PC-9 (cell line): ENCODE measurements around the gene ITGAD. TPM values are rescaled to one million over a fixed set of nuclear protein-coding genes. Genes with fewer than 3 reads are reported as not detected.

Experiments
- BruUV-seq: library from RNA; stranded (reverse); fragments of 400-500 nt; replicated peaks from 2 replicates; lab custom pipeline; 2021; lab: Mats Ljungman, UMichigan
- CTCF ChIA-PET: fragments of 300-600 bp; sonication (Branson Sonifier 250); formaldehyde crosslinking; loops from one replicate; lab custom pipeline; 2022; ENCODE audit warnings: antibody characterized with exemption; lab: Charles Lee
- POLR2A ChIA-PET: fragments of 300-600 bp; sonication (Branson Sonifier 250); formaldehyde crosslinking; loops from one replicate; lab custom pipeline; 2022; ENCODE audit warnings: antibody characterized with exemption; ENCODE audit not compliant: unreplicated experiment; lab: Charles Lee
- DNase-seq, 2 experiments: peaks; one replicate each; pipeline versions ENCODE4 v3.0.0 to v3.0.0-alpha.2; 2015 to 2022; ENCODE audit warnings: mixed read lengths in 1 of 2
- H2AFZ ChIP-seq: fragments of 200-600 bp; sonication (generic); 2 replicates; pipeline ENCODE4 v1.8.1; 2017; ENCODE audit warnings: antibody characterized with exemption
- H3F3A ChIP-seq: fragments of 200-600 bp; sonication (generic); 2 replicates; pipeline ENCODE4 v1.8.1; 2017; ENCODE audit warnings: antibody characterized with exemption, mild to moderate bottlenecking, low read depth; ENCODE audit not compliant: insufficient read depth
- H3K27ac ChIP-seq: fragments of 200-600 bp; sonication (generic); 2 replicates; pipeline ENCODE4 v1.6.1; 2016; ENCODE audit warnings: mixed run types
- H3K27me3 ChIP-seq: fragments of 200-600 bp; sonication (generic); 2 replicates; pipeline ENCODE4 v1.6.1; 2016; ENCODE audit warnings: low read depth, mixed run types; ENCODE audit not compliant: insufficient read depth
- H3K36me3 ChIP-seq: fragments of 200-600 bp; sonication (generic); 2 replicates; pipeline ENCODE4 v1.6.1; 2016; ENCODE audit warnings: low read depth, mixed run types
- H3K4me1 ChIP-seq: fragments of 200-600 bp; sonication (generic); replicated peaks from 2 replicates; pipeline ENCODE4 v1.6.1; 2016; ENCODE audit warnings: mixed run types; ENCODE audit not compliant: insufficient read depth
- H3K4me2 ChIP-seq: fragments of 200-600 bp; sonication (generic); 2 replicates; pipeline ENCODE4 v1.6.1; 2017; ENCODE audit warnings: mixed run types
- H3K4me3 ChIP-seq: fragments of 200-600 bp; sonication (generic); 2 replicates; pipeline ENCODE4 v1.6.1; 2016; ENCODE audit warnings: mixed run types
- H3K79me2 ChIP-seq: fragments of 200-600 bp; sonication (generic); 2 replicates; pipeline ENCODE4 v1.6.1; 2017; ENCODE audit warnings: low read depth, mixed run types
- H3K9me2 ChIP-seq: fragments of 200-600 bp; sonication (generic); 2 replicates; pipeline ENCODE4 v1.8.1; 2017; ENCODE audit warnings: mild to moderate bottlenecking; ENCODE audit not compliant: insufficient read depth
- H3K9me3 ChIP-seq: fragments of 200-600 bp; sonication (generic); 2 replicates; pipeline ENCODE4 v1.8.1; 2016; ENCODE audit warnings: low read depth; ENCODE audit not compliant: insufficient read depth
- H4K20me1 ChIP-seq: fragments of 200-600 bp; sonication (generic); 2 replicates; pipeline ENCODE4 v1.8.1; 2017; ENCODE audit not compliant: insufficient read depth
- CTCF ChIP-seq: fragments of 200-600 bp; sonication (generic); conservative IDR thresholded peaks from 2 replicates; pipeline ENCODE4 v1.6.1; 2017; ENCODE audit warnings: mixed run types, antibody characterized with exemption, mild to moderate bottlenecking, moderate library complexity
- EZH2 ChIP-seq: fragments of 200-600 bp; sonication (generic); IDR thresholded peaks from 2 replicates; pipeline ENCODE4 v1.8.0; 2017; ENCODE audit warnings: antibody characterized with exemption, low read depth
- intact Hi-C: fragments of 100-400 bp; cut with micrococcal nuclease; formaldehyde crosslinking; loops from one replicate; pipeline ENCODE4 v1.10.0; 2022; ENCODE audit not compliant: unreplicated experiment
- total RNA-seq: library from RNA; stranded (reverse); gene quantifications from 2 replicates; pipeline ENCODE4 v1.2.3, GENCODE V29; 2021

Gene ITGAD
- total RNA-seq, 1 experiment from 2014 or later, result not detected

- no peak overlapping the region for H3K4me2 ChIP-seq
- no peaks in the 10 kb centered on the region for H3K36me3 ChIP-seq
- CTCF ChIA-PET, result no interaction called here
- H3F3A ChIP-seq, result no peaks in the 10 kb centered on the region
- TF ChIP-seq CTCF, result no peak
- TF ChIP-seq EZH2, result no peak
- no peak overlapping the region for H3K4me3 ChIP-seq
- H3K27ac ChIP-seq, result no peak overlapping the region
- H3K27me3 ChIP-seq, result peaks cover 46% of the 10 kb centered on the region
- DNase-seq, result no peak
- no TSS peak for BruUV-seq
- no peak overlapping the region for H2AFZ ChIP-seq
- POLR2A ChIA-PET, result no interaction called here
- H4K20me1 ChIP-seq, result no peaks in the 10 kb centered on the region
- no peaks in the 10 kb centered on the region for H3K4me1 ChIP-seq
- H3K9me3 ChIP-seq, result no peaks in the 10 kb centered on the region
- H3K79me2 ChIP-seq, result no peaks in the 10 kb centered on the region
- intact Hi-C loops, result no loop called here
- no peaks in the 10 kb centered on the region for H3K9me2 ChIP-seq
Observed at GRCh38 chr16:31348579-31348978, 44.6 kb upstream of the ITGAD start.

DNA sequence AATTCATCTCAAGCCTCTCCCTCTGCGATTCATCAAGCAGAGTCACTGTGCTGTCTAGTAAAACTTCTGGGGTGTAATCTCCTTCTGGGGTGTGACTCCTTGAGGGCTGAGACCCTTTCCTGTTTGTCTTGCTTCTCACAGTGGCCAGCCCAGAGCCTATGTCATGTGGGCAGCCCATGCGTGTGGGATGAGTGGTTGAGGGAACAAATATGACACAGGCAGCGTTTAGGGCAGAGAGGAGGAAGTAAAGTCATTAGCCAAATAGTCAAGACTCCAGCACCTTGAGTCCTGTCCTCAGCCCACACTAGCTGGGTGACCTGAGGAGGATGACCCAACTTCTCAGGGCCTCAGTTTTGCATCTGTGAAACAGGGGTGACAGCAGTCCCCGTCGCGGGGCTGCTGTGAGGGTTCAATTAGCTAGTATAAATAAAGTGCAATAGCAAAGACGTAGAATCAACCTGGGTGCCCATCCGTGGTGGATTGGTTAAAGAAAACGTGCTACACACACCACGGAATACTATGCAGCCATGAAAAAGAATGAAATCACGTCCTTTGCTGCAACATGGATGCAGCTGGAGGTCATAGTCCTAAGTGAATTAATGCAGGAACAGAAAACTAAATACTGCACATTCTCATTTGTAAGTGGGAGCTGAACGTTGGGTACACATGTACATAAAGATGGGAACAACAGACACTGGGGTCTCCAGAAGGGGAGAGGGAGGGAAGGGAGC lies 42.7 kb upstream of the ITGAD start:
- BruUV-seq, result no TSS peak
- no peak for DNase-seq
- H3K4me2 ChIP-seq, result no peak overlapping the region
- CTCF ChIA-PET, result no interaction called here
- H3K4me3 ChIP-seq, result no peak overlapping the region
- H3K79me2 ChIP-seq, result no peaks in the 10 kb centered on the region
- no peaks in the 10 kb centered on the region for H3K36me3 ChIP-seq
- no peaks in the 10 kb centered on the region for H3K9me2 ChIP-seq
- 0 out of 2 replicates have a peak, but pooled peaks cover 5% of the 10 kb centered on the region for H3F3A ChIP-seq
- intact Hi-C loops, result no loop called here
- H3K4me1 ChIP-seq, result peaks cover 8% of the 10 kb centered on the region; the same call in 1 of the 2 replicates
- no peak overlapping the region for H3K27ac ChIP-seq
- H3K27me3 ChIP-seq, result peaks cover 32% of the 10 kb centered on the region
- H4K20me1 ChIP-seq, result no peaks in the 10 kb centered on the region
- TF ChIP-seq CTCF (no peak), EZH2 (no peak)
- POLR2A ChIA-PET, result no interaction called here
- no peaks in the 10 kb centered on the region for H3K9me3 ChIP-seq
- H2AFZ ChIP-seq, result no peak overlapping the region

DNA sequence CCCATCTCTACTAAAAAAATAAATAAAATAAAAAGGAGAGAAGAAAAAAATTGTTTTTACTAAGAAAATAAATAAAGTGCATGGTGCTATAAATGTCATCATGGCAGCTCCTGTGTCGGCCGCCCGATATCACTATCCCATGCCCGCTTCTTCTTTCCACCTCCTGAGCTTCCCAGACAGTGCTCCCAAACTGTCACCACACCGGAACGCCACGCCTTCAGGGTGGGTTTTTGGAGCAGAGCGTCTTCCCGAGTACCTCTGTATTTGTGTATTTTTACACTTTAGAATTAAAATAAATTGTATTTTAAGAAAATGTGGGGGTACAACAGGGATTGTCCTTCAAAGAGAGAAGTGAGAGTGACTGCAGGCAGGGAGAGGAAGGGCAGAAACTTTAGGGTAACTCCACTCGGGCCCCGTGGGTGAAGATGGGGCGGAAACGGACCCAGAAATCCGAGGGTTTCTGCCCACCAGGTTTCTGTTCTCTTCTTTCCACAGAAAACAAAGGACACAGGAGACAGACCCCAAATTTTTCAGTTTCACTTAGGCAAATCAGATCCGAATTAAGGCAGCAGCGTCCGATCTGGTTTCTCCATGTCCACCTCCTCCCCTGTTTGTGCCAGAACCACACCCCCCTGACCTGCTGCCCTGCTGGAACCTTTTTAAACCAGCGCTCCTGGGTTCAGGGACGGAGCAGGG lies 41.7 kb upstream of the ITGAD start:
- Histone ChIP-seq H2AFZ (no peak overlapping the region), H3K9me3 (no peaks in the 10 kb centered on the region), H3K4me3 (no peak overlapping the region), H3K27me3 (peaks cover 24% of the 10 kb centered on the region), H3K27ac (no peak overlapping the region), H4K20me1 (no peaks in the 10 kb centered on the region), H3K4me2 (no peak overlapping the region), H3F3A (0 out of 2 replicates have a peak, but pooled peaks cover 5% of the 10 kb centered on the region), H3K79me2 (no peaks in the 10 kb centered on the region), H3K4me1 (peaks cover 8% of the 10 kb centered on the region; the same call in 1 of the 2 replicates), H3K9me2 (no peaks in the 10 kb centered on the region), H3K36me3 (no peaks in the 10 kb centered on the region)
- ChIA-PET POLR2A (interaction anchor here (0.6 kb wide), 1 partner anchor 164 kb away, joined by 4 read pairs; no protein-coding TSS in a partner anchor), CTCF (no interaction called here)
- no TSS peak for BruUV-seq
- TF ChIP-seq EZH2, result no peak
- DNase-seq, result no peak
- intact Hi-C loops, result no loop called here
